NB4 (cell line): Measurements from ENCODE around the gene NME3.

ENCODE experiments used
- DNase-seq: peaks from one replicate; pipeline ENCODE4 v3.0.0; 2010; ENCODE audit warnings: low read depth
- H3K4me3 ChIP-seq: one replicate; pipeline ENCODE4 v1.5.1; 2011; ENCODE audit warnings: mild to moderate bottlenecking, low read depth, low read length, moderate library complexity
- CTCF ChIP-seq: IDR thresholded peaks from one replicate; pipeline ENCODE4 v1.5.1; 2012; ENCODE audit warnings: low read depth, low read length
- MYC ChIP-seq: IDR thresholded peaks from 2 replicates; pipeline ENCODE4 v1.6.1; 2011; ENCODE audit warnings: low read depth, low read length
- POLR2A ChIP-seq: IDR thresholded peaks from 2 replicates; pipeline ENCODE4 v1.6.1; 2011; ENCODE audit warnings: mild to moderate bottlenecking; ENCODE audit not compliant: insufficient read length; ENCODE audit errors: extremely low read depth
- TF ChIP-seq, protein P1 (sequence below): IDR thresholded peaks from 2 replicates; pipeline ENCODE4 v1.6.1; 2011; ENCODE audit warnings: low read depth, low read length

The NME3 gene

GRCh38 chr16:1784977-1785845, 13.9 kb upstream of the NME3 start:
- H3K4me3 ChIP-seq = no peak overlapping the region
- TF ChIP-seq, protein P1, sequence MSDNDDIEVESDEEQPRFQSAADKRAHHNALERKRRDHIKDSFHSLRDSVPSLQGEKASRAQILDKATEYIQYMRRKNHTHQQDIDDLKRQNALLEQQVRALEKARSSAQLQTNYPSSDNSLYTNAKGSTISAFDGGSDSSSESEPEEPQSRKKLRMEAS = no peak
- no peak for DNase-seq

DNA sequence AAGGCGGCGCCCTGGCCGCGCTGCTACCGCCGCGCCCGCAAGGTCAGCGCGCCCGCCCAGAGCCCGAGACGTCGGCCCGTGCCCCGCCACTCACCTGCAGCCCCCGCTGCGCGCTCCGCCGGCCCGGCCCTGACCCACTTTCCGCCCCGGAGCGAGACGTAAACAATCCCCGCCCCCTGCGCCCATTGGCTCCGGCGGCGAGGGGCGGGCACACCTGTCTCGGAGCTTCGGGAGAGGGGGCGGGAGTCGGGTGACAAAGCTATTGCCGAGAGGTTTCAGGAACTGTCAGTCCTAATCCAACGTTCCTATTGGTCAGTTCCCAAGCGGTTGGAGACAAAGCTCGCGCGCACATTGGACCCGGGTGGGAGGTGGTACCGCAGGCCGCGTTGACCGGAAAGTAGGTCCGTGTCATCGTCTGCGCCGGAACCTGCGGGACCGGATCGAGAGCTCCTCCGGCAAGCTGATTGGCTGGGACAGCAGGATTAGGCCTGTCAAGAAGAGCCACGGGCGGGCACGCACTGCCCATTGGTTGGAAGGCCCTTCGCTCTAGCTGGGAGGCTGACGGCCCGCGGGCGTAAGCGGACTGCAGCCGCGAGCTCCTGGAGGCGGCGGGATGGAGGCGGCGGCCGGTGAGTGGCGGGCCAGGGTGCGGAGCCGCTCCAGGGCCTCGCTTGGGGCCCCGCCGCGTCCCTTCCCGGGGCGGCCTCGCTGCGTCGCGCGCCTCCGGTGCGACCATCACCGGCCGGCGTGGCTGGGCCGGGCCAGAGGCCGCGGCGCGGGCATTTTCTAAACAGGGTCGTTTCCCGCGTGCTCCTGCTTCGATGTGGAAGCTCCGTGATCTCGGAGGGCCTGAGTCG, 11.3 kb upstream of the NME3 start, which contains the start of the genes NUBP2 and SPSB3:
Gene NUBP2 (plus strand): TSS at position 553 of the 857 bp plus-strand sequence. CDS start 61 bp downstream, at position 614.
Gene SPSB3 (minus strand): TSS at position 164 of the 857 bp plus-strand sequence. CDS start 1,088 bp downstream, outside the sequence.
- peak within 1 kb of the TSS; percentile 87 for H3K4me3 ChIP-seq
- peak; percentile 99 for DNase-seq
- TF ChIP-seq, protein P1 = peak; percentile 31; the same call in 1 of the 2 replicates
- TF ChIP-seq POLR2A = peak; percentile 35
- peak; percentile 50; the same call in 1 of the 2 replicates for TF ChIP-seq MYC
- no peak for TF ChIP-seq CTCF

DNA sequence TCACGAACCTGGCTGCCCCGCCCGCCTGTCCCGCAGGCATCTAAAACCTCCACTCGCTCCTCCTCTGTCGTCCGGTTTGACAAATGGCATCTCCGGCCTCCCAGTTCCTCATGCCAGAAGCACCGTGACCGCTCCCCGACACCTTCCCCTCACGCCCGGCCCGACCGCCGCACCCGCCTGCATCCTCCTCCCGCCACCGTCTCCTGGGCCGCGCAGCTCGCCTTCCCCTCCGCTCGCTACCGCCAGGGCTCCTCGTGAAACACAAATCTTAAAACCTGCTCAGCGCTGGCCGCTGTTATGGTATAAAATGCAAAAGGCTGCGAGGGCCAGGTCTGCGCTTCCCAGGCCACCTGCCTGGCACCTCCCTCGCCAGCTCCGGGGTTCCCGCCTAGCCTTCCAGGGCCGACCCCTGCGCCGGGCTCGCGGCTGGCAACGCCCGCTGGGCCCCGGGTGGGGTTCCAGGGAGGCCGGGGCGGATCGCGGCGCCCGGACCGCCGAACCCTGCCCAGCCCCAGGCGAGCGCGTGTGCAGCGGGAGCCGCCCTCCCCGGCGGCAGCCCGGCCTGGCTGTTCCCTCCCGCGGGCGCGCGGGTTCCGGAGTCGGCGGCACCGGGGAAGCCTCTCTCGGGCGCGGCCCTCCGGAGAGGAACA, 10.5 kb upstream of the NME3 start:
- peak; percentile 36 for DNase-seq
- peak overlapping the region; percentile 63 for H3K4me3 ChIP-seq
- TF ChIP-seq CTCF = no peak
- TF ChIP-seq MYC = no peak
- TF ChIP-seq POLR2A = no peak
- TF ChIP-seq, protein P1 = no peak

- TF ChIP-seq MYC (no peak), POLR2A (no peak), CTCF (no peak)
- TF ChIP-seq, protein P1 = no peak
- DNase-seq = no peak
- H3K4me3 ChIP-seq = peak overlapping the region; percentile 63
Measured at GRCh38 chr16:1781254-1781653, 9.9 kb upstream of the NME3 start.

DNA sequence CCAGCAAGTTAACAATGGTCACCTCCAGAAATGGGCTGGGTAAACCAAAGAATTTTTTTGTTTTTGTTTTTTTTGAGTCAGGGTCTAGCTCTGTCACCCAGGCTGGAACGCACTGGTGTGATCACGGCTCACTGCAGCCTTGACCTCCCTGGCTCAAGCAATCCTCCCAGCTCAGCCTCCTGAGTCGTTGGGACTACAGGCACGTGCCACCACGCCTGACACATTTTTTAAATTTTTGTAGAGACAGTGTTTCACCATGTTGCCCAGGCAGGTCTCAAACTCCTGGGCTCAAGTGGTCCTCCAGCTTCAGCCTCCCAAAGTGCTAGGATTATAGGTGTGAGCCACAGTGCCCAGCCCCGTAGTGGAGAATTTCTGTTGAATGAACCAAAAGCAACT, 9.3 kb upstream of the NME3 start:
- TF ChIP-seq, protein P1 = no peak
- TF ChIP-seq MYC (no peak), CTCF (no peak), POLR2A (no peak)

More for the DNA sequence above, 9.3 kb upstream of the NME3 start:
- no peak for DNase-seq
- H3K4me3 ChIP-seq = no peak overlapping the region
